ENCODE measurements around the gene RBM47.
"Not testable (repeated sequence)": the region's sequence is repeated elsewhere in the genome, so short reads cannot be mapped to it uniquely, and the experiment has no call there.

The RBM47 gene

GRCh38 chr4:40629401-40630334 is at the start of gene RBM47:
Gene RBM47 (minus strand): TSS chr4:40629864. CDS start chr4:40438893, 190,971 bp downstream.
- no peak for DNase-seq

- no peak for DNase-seq
Observed at GRCh38 chr4:40678421-40678820, 48.8 kb upstream of the RBM47 start.

- no peak for DNase-seq
Observed at GRCh38 chr4:40675166-40675565, 45.5 kb upstream of the RBM47 start.

GRCh38 chr4:40672528-40673522 is 43.2 kb upstream of the RBM47 start:
- peak; percentile 29 for DNase-seq

GRCh38 chr4:40669504-40669903 is 39.8 kb upstream of the RBM47 start:
- DNase-seq: no peak

- no peak for DNase-seq
Observed at GRCh38 chr4:40665842-40666241, 36.2 kb upstream of the RBM47 start.

GRCh38 chr4:40662962-40663604 is 33.4 kb upstream of the RBM47 start:
- DNase-seq: no peak

- DNase-seq: no peak
Observed at GRCh38 chr4:40661803-40662202, 32.1 kb upstream of the RBM47 start.

GRCh38 chr4:40656201-40656863 is 26.7 kb upstream of the RBM47 start:
- no peak for DNase-seq

- DNase-seq: no peak
Observed at GRCh38 chr4:40651280-40651679, 21.6 kb upstream of the RBM47 start.

GRCh38 chr4:40649321-40649720 is 19.7 kb upstream of the RBM47 start:
- no peak for DNase-seq

GRCh38 chr4:40648742-40649281 is 19.1 kb upstream of the RBM47 start:
- DNase-seq: no peak

- DNase-seq: no peak
Observed at GRCh38 chr4:40648131-40648530, 18.5 kb upstream of the RBM47 start.

- no peak for DNase-seq
Observed at GRCh38 chr4:40645586-40645985, 15.9 kb upstream of the RBM47 start.

GRCh38 chr4:40632080-40632479 is 2.4 kb upstream of the RBM47 start:
- no peak for DNase-seq

GRCh38 chr4:40630335-40631021 is 814 bp upstream of the RBM47 start:
- no peak for DNase-seq

GRCh38 chr4:40628888-40629287 is 776 bp downstream of the RBM47 start:
- DNase-seq: no peak

GRCh38 chr4:40628407-40628806 is 1.3 kb downstream of the RBM47 start:
- DNase-seq: not testable (repeated sequence)

- no peak for DNase-seq
Observed at GRCh38 chr4:40627540-40627939, 2.1 kb downstream of the RBM47 start.

- no peak for DNase-seq
Observed at GRCh38 chr4:40626183-40626990, 3.3 kb downstream of the RBM47 start.

GRCh38 chr4:40623707-40624106 is 6.0 kb downstream of the RBM47 start:
- DNase-seq: no peak

All from NK-92 treated with Interleukin-12 subunit alpha and Interleukin-12 subunit beta, amount 100 ng/mL, for 24 hours (cell line).